ENCODE results near the gene EPM2A.
"Not testable (repeated sequence)": the region's sequence is repeated elsewhere in the genome, so short reads cannot be mapped to it uniquely, and the experiment has no call there.

The EPM2A gene

DNA sequence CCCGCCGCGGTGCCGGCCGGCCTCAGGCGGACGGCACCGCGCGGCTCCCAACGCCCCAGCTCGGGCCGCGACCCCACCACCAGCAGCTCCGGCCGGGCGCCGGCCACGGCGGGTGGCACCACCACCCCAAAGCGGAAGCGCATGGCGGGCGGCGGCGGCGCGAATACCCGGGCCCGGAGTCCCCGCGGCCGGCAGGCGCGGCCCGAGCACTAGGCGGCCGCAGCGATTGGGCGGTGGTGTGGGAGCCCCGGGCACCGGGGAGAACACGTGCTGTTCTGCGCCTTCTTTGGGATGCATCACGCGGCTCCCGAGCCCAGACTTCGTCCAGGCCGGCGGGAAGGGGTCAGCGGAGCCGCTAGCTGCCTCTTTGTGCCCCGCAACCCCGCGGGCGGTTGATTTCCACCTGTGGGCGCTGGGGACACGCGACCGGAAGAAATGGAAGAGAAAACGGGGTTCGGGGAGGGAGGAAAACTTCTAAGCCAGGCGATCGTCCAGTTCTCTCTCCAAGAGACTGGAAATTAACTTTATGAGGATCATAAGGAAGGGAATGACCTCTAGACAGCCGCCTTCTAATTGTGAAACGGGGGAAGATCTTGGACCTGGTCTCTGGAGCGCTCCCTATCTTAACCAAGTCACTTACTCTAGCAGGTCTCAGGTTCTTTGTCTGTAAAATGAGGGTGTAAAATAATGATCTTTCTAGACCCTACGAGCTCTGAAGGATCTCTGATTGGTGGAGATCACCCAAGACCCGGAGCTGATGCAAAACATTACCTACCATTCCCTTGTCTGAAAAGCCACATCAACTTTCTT is at the start of gene EPM2A:
TSS of gene EPM2A (minus strand) at position 165 of the 810 bp plus-strand sequence. CDS start at position 143, 22 bp downstream.
- no peak for FAIRE-seq

DNA sequence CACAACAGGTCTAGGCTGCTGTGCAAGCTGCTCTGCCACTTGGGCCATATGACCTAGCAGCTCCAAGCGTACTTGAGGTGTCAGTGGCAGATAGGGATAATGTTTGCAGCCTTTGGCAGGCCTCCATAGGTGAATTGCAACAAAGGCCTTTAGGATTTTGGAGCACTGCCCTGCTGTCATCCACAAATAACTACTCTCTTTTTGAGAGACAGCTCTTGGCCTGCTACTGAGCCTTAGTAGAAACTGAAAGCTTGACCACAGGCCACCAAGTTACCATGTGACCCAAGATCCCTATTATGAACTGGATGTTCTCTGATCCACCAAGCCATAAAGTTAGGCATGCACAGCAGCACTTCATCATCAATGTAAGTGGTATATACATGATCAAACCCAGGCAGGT is 49.4 kb upstream of the EPM2A start:
- no peak for FAIRE-seq

- FAIRE-seq, result no peak
Observed at GRCh38 chr6:145783796-145784195, 48.5 kb upstream of the EPM2A start.

DNA sequence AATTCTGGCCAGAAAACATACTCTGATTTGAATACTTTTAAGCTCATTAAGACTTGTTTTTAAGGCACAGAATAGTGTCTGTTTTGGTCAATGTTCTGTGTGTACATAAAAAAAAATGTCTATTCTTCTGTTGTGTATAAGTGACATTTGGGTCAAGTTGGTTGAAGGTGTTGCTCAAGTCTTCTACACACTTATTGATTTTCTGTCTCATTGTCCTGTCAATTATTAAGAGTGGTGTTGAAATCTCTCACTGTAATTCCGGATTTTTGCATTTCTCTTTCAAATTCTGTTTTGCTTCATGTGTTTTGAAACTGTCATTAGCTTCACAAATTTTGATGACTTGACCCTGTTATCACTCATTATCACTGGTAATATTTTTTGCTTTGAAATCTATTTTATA is 37.5 kb upstream of the EPM2A start:
- FAIRE-seq, result no peak

DNA sequence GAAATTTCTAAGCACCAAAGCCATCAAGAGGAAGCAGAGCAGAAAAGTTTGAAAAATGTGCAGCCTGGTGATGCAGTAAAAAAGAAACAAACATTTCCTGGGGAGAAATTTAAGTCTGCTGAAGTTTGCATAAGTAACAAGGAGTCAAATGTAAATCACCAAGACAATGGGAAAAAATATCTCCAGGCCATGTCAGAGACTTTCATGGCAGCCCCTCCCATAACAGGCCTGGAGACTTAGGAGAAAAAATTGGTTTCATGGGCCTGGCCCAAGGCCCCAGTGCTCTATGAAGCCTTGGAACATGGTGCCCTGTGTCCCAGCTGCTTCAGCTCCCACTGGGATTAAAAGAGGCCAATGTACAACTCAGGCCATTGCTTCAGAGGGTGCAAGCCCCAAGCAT is 30.1 kb upstream of the EPM2A start:
- no peak for FAIRE-seq

DNA sequence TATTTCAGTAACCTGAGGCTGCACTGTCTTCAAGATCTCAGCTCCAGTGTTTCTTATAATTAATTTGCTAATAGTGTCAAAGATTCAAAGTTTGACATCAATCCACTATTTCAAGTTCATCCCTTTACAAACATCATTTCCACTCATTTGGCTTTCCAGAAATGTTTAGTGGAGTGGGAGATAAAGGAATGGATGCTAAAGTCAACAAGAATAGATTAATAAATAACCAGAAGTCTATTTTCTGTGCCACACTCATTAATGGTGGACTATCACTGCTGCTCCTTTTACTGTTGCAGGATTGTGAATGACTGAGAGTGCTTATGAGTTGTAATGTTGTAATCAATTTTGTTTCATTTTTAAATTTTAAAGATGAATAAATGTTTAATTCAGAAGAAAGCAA is 28.4 kb upstream of the EPM2A start:
- FAIRE-seq, result no peak

- FAIRE-seq, result no peak
Observed at GRCh38 chr6:145761584-145761983, 26.3 kb upstream of the EPM2A start.

DNA sequence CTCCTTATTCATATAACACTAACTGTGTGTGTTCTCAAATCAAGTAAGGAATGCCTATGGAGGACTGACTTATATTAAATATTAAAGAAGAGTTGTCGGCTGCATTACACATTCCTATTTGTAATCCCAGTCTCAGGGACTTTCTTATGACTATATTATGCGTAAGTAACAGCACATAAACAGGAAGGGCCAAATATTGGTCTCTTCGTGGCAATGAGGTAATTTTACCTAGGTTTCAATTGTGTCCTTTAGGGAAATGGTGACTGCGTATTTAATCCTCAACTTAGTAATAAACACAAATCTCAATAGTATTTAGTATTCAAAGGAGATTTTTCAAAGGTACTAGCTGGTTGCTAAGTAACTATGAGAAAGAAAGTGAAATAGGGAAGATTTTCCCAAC is 22.8 kb upstream of the EPM2A start:
- no peak for FAIRE-seq

DNA sequence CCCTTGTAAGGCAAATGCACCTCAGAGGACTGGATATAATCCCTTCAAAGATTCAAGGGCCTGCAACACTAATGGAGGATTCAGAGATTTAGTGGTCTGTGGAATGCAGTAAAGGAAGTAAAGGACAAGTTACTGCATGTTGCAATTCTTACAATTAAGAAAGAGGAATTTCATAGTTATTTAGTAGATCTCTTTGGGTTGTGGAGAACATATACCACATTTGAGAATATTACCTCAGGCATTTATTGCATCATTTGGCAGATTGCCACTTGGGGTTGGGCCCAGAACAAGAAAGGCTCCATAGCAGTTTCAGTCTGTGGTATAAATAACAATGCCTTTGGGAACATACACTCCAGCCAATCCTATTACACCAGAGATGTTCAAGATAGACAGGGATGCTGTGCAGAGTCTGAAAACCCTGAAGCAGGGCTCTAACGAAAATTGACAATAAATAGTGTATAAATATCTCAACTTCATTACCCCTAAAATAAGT is 20.9 kb upstream of the EPM2A start:
- no peak for FAIRE-seq

GRCh38 chr6:145755682-145756081 is 20.4 kb upstream of the EPM2A start:
- FAIRE-seq, result no peak

DNA sequence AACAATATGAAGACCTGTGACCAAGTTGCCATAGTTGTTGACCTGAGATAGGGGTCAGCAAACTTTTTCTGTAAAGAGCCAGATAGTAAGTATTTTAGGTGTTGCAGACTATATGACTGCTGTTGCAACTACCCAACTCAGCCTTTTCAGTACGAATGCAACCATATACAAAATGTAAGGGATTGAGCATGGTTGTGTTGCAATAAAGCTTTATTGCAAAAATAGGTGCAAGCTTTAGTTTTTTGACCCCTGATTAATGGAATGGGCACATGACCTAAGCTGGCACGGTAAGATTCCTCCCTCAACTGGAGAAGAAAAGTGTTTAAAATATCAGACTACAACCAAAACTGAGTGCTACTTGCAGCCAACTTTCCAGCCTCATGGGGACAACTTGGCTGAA is 17.3 kb upstream of the EPM2A start:
- FAIRE-seq, result no peak

- no peak for FAIRE-seq
Observed at GRCh38 chr6:145749632-145750031, 14.3 kb upstream of the EPM2A start.

DNA sequence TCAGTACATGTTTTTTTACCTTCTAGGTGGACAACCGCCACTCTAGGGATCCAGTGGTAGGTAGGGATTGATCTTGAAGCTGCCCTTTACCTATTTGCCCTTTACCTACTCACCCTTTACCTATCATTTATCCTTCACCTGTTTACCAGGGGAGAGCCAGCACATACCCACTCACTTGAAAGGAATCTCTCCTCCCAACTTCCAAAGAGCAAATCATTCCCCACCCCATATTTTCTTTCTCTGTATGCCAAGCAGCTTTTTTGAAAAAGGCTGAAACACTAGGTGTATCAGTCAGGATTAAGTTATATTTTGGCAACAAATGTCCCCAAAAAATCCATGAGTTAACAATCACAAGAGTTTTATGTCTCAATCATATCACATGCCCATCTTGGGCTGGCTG is 10.5 kb upstream of the EPM2A start:
- FAIRE-seq, result no peak

DNA sequence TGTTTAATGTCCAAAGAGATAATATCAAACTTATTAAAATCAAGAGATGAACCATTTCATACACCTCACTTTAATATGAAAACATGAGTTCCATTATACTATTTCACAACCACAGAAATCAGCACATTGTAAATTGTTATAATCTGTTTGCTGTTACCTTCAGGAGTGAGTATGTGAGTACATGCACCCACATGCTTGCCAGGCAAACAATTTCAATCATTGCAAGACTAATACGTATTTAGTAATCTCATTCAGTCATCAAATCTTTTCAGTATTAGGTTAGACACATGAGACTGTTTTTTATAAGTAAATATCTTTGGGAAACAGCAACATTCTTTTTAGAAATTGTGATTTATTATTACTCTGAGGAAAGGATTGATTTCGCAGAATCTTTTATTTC is 9.3 kb upstream of the EPM2A start:
- no peak for FAIRE-seq

GRCh38 chr6:145743332-145743731 is 8.0 kb upstream of the EPM2A start:
- FAIRE-seq, result no peak

GRCh38 chr6:145742472-145742871 is 7.2 kb upstream of the EPM2A start:
- not testable (repeated sequence) for FAIRE-seq

- FAIRE-seq, result not testable (repeated sequence)
Observed at GRCh38 chr6:145739685-145740084, 4.4 kb upstream of the EPM2A start.

- no peak for FAIRE-seq
Observed at GRCh38 chr6:145738265-145738664, 2.9 kb upstream of the EPM2A start.

DNA sequence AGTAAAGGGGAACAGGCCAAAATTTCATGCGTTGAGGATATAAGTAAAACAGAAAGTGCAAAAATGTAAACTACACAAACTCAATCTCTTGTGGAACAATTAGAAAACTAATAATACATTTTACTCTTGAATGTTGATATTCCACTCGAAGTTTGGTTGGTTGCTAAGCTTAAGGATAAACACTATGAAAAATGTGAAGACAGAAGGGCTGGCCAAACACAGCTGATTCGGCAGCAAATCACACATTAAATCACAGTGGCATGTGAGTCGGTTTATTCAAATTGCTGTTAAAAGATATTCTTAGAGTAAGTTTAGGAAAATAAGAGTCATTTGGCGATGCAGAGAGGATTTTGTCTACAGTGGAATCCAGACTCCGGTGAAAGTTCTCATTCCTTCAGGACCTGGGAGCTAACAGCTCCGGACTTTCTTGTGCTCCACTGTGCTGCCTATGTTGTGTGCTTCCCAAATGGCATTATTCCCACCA is 1.4 kb upstream of the EPM2A start:
- no peak for FAIRE-seq

GRCh38 chr6:145734486-145735355 is 599 bp downstream of the EPM2A start:
- FAIRE-seq, result peak; percentile 85

GRCh38 chr6:145733810-145734209 is 1.5 kb downstream of the EPM2A start:
- no peak for FAIRE-seq

DNA sequence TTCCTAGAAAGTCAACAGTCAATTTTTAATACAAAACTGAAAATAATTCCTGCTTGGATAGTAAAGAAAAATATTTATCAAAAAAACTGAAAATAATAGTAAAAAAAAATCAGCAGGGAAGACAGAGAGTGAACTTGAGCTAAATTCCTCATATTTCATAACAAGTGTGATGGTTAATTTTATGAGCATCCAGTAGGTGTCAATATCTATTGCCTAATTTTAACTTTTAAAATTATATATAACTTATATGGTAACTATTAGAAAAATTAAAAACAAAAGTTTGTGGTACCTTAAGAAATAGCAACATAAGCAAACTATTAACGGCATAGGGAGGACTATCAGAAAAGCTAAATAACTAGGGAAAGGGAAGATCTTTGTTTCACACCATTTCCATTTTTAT is 2.1 kb downstream of the EPM2A start:
- peak; percentile 45 for FAIRE-seq

- no peak for FAIRE-seq
Observed at GRCh38 chr6:145731447-145731846, 3.9 kb downstream of the EPM2A start.

GRCh38 chr6:145729887-145730286 is 5.4 kb downstream of the EPM2A start:
- FAIRE-seq, result no peak

All from endometrium (tissue), 2 donors.